Activated CD8-positive, alpha-beta memory T cell treated with anti-CD3 and anti-CD28 coated beads for 4 hours (primary cell): Measurements from ENCODE around the gene PREX1.
"Not testable (repeated sequence)": the region's sequence is repeated elsewhere in the genome, so short reads cannot be mapped to it uniquely, and the experiment has no call there.

Experiments used
- DNase-seq, 2 donors: peaks; one replicate each; pipeline ENCODE4 v3.0.0-alpha.2; 2020; ENCODE audit warnings: low read depth in 2 of 2

The PREX1 gene

GRCh38 chr20:48793776-48794175, 34.0 kb downstream of the PREX1 start:
- DNase-seq = no peak

- DNase-seq = no peak
Observed at GRCh38 chr20:48791666-48792071, 36.1 kb downstream of the PREX1 start.

- no peak for DNase-seq
Observed at GRCh38 chr20:48791014-48791413, 36.8 kb downstream of the PREX1 start.

GRCh38 chr20:48790473-48791003, 37.3 kb downstream of the PREX1 start:
- no peak for DNase-seq

GRCh38 chr20:48789781-48790472, 37.9 kb downstream of the PREX1 start:
- DNase-seq = no peak

GRCh38 chr20:48789185-48789668, 38.6 kb downstream of the PREX1 start:
- no peak for DNase-seq

GRCh38 chr20:48788486-48789072, 39.2 kb downstream of the PREX1 start:
- DNase-seq = no peak

- DNase-seq = no peak
Observed at GRCh38 chr20:48787861-48788375, 39.9 kb downstream of the PREX1 start.

- DNase-seq = no peak
Observed at GRCh38 chr20:48786951-48787705, 40.7 kb downstream of the PREX1 start.

- no peak for DNase-seq
Observed at GRCh38 chr20:48785801-48786200, 42.0 kb downstream of the PREX1 start.

- DNase-seq = no peak
Observed at GRCh38 chr20:48785256-48785655, 42.5 kb downstream of the PREX1 start.

GRCh38 chr20:48784273-48784641, 43.5 kb downstream of the PREX1 start:
- DNase-seq = no peak

GRCh38 chr20:48783533-48784272, 44.1 kb downstream of the PREX1 start:
- no peak for DNase-seq

GRCh38 chr20:48782901-48783308, 44.9 kb downstream of the PREX1 start:
- DNase-seq = no peak

- DNase-seq = no peak
Observed at GRCh38 chr20:48782053-48782452, 45.7 kb downstream of the PREX1 start.

GRCh38 chr20:48781634-48782033, 46.2 kb downstream of the PREX1 start:
- DNase-seq = no peak

- no peak for DNase-seq
Observed at GRCh38 chr20:48779435-48779834, 48.4 kb downstream of the PREX1 start.

GRCh38 chr20:48777821-48778220, 50.0 kb downstream of the PREX1 start:
- DNase-seq = no peak

- no peak for DNase-seq
Observed at GRCh38 chr20:48777005-48777404, 50.8 kb downstream of the PREX1 start.

- DNase-seq = no peak
Observed at GRCh38 chr20:48776306-48776705, 51.5 kb downstream of the PREX1 start.

GRCh38 chr20:48775545-48775944, 52.3 kb downstream of the PREX1 start:
- DNase-seq = not testable (repeated sequence)

- DNase-seq = no peak
Observed at GRCh38 chr20:48774696-48775095, 53.1 kb downstream of the PREX1 start.
